Measurements from ENCODE around the gene HPGD.

HPGD gene

DNA sequence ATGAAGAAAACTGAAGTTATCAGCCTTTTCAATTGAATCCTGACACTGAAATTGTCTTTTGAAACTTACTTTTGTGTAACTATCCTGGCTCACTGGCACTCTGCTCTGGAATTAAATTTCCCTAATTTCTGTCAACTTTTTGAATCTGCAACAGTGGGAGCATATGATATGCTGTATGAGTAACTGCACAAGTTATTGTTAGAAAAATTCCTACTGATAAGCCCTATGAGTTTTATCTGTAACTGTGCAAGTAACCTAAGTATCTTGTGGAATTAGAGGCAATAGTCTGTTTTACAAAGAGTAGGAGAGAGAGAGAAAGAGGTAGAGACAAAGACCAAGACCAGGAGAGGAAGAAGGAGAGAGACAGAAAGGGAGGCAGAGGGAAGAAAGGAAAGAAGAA is 9.2 kb upstream of the HPGD start:
- DNase-seq (ENCODE audit: low read depth) = peak; percentile 25
- TF ChIP-seq, protein P1, sequence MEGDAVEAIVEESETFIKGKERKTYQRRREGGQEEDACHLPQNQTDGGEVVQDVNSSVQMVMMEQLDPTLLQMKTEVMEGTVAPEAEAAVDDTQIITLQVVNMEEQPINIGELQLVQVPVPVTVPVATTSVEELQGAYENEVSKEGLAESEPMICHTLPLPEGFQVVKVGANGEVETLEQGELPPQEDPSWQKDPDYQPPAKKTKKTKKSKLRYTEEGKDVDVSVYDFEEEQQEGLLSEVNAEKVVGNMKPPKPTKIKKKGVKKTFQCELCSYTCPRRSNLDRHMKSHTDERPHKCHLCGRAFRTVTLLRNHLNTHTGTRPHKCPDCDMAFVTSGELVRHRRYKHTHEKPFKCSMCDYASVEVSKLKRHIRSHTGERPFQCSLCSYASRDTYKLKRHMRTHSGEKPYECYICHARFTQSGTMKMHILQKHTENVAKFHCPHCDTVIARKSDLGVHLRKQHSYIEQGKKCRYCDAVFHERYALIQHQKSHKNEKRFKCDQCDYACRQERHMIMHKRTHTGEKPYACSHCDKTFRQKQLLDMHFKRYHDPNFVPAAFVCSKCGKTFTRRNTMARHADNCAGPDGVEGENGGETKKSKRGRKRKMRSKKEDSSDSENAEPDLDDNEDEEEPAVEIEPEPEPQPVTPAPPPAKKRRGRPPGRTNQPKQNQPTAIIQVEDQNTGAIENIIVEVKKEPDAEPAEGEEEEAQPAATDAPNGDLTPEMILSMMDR (conservative IDR thresholded peaks at IDR 0.05; ENCODE audit: low read depth, low read length) = no peak
- H3K4me3 ChIP-seq (ENCODE audit: low read depth, low read length) = no peak overlapping the region

DNA sequence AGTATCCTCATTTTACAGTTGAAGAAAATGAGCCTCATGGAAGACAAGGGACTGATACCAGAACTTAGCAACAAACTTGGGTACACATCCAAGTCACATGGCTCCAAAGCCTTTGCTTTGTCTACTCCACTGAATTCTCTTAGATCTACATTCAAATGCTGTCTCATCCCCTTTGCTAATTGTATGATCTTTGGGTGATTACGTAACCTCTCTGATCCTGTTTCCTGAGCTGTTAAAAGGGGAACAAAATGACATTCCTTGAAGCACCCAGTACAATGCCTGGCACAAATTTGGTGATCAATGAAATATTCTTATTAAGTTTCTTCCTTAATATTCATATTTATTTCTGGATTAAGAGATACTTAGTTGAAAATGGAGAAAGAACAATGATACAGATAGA is 5.9 kb upstream of the HPGD start:
- TF ChIP-seq, protein P1 (conservative IDR thresholded peaks at IDR 0.05; ENCODE audit: low read depth, low read length) = no peak
- H3K4me3 ChIP-seq (ENCODE audit: low read depth, low read length) = no peak overlapping the region
- DNase-seq (ENCODE audit: low read depth) = no peak

DNA sequence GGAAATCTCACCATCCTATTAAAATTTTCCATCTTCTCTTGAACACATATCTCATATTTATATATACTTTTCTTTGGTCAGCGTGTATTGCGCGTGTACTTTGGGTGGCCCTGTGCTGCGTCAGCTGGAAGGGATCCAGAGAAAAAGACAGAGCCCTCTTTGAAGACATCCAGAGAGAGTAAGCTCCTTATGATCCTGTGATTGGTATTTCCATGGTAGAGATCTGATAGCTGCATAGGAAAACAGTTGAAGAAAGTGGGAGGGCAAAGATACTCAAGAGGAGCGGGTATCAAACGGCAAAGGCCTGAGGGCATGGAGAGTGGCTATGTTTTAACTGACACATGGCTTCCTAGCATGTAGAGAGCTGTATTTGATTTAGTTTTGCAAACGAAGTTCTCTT is 4.4 kb upstream of the HPGD start:
- no peak overlapping the region for H3K4me3 ChIP-seq (ENCODE audit: low read depth, low read length)
- DNase-seq (ENCODE audit: low read depth) = no peak
- TF ChIP-seq, protein P1 (conservative IDR thresholded peaks at IDR 0.05; ENCODE audit: low read depth, low read length) = no peak

DNA sequence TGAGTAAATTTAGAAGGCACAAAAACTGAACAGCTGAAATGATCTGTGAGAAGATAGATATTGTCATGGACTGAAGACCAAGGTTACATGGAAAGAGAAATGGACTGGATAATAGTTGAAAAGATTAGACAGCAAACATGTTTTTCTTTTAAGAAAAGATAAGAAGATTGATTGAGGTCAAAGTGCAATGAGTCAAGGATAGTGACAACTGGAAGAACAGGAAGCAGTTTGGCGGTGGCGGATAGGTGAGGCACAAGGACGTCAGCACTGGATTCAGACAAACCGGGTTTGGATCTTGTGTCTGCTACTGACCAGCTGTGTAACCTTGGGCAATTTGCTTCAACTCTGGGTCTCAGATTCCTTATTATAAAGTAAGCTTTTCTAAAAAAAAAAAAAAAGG is 2.0 kb upstream of the HPGD start:
- no peak overlapping the region for H3K4me3 ChIP-seq (ENCODE audit: low read depth, low read length)
- TF ChIP-seq, protein P1 (conservative IDR thresholded peaks at IDR 0.05; ENCODE audit: low read depth, low read length) = no peak
- no peak for DNase-seq (ENCODE audit: low read depth)

DNA sequence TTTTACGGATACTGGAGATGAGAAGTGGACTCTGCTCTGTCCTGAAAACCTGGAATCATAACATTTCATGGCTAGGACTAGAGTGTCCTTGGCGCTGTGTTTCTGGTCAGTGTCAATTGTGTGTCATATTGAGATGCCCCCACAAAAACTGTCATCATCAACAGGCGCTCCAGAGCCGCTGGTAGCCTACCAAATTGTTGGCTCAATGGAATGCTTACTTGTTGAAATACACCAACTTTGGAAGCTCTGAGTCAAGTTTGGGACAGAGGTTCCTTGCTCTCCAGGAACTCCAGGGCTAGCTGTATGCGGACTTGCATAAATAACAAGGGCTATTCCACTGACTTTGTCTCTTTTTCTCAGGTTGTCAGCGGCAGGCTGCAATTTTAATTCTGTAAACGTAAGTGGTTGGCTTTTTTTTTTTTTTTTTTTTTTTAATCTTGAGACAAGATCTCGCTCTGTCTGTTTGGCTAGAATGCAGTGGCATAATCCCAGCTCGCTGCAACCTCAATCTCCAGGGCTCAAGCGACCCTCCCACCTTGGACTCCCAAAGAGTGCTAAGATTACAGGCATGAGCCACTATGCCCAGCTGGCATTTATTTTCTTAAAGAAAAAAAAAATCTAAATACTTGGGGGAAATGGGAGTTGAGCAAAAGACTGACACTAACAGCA is 871 bp upstream of the HPGD start:
- TF ChIP-seq, protein P1 (conservative IDR thresholded peaks at IDR 0.05; ENCODE audit: low read depth, low read length) = no peak
- H3K4me3 ChIP-seq (ENCODE audit: low read depth, low read length) = peak overlapping the region; percentile 64
- DNase-seq (ENCODE audit: low read depth) = peak; percentile 13

DNA sequence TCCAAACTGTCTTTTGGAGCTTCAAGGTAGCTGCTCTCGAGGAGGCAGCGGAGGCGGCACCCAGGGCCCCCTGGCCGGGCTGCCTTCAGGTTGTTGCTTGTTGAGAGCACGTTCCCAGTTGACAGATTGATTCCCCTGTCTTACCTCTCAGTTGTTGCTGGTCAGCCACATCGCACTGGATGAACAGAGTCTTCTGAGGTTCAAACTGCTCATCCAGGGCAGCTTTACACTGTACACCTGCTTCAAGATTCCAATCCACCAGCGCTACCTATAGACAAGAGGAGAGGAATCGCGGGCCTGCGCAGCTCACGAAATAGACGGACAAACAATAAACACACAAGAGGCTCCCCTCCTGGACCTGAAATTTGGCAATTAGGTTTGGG is 497 bp downstream of the HPGD start:
- TF ChIP-seq, protein P1 (conservative IDR thresholded peaks at IDR 0.05; ENCODE audit: low read depth, low read length) = no peak
- H3K4me3 ChIP-seq (ENCODE audit: low read depth, low read length) = peak overlapping the region; percentile 64
- DNase-seq (ENCODE audit: low read depth) = no peak

DNA sequence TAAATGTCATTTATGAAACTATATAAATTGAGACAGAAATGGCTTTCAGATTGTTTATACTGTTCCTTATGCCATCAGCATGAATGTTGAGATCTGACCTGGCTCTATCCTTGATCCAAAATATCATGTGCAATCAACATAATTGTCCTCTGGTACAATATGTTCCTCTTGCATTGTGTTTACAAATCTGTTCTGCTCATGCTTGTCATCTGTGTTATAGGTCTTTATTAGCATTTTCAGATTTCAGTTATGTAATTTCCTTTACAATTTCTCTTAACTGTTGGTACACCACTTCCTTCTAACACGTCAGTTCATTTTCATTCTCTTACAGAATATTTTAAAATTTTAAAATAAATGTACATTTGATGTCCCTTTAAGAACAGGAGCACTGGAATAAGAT is 1.6 kb downstream of the HPGD start:
- H3K4me3 ChIP-seq (ENCODE audit: low read depth, low read length) = no peak overlapping the region
- TF ChIP-seq, protein P1 (conservative IDR thresholded peaks at IDR 0.05; ENCODE audit: low read depth, low read length) = no peak
- no peak for DNase-seq (ENCODE audit: low read depth)
